Stimulated activated CD8-positive, alpha-beta memory T cell treated with anti-CD3 and anti-CD28 coated beads, Interleukin-4, amount 100 ng/mL, for 24 hours (primary cell): ENCODE results near the gene SPP1.
"Not testable (repeated sequence)": the region's sequence is repeated elsewhere in the genome, so short reads cannot be mapped to it uniquely, and the experiment has no call there.

Experiments
- DNase-seq: peaks from one replicate; pipeline ENCODE4 v3.0.0-alpha.2; 2020; ENCODE audit warnings: low read depth

SPP1 gene

DNA sequence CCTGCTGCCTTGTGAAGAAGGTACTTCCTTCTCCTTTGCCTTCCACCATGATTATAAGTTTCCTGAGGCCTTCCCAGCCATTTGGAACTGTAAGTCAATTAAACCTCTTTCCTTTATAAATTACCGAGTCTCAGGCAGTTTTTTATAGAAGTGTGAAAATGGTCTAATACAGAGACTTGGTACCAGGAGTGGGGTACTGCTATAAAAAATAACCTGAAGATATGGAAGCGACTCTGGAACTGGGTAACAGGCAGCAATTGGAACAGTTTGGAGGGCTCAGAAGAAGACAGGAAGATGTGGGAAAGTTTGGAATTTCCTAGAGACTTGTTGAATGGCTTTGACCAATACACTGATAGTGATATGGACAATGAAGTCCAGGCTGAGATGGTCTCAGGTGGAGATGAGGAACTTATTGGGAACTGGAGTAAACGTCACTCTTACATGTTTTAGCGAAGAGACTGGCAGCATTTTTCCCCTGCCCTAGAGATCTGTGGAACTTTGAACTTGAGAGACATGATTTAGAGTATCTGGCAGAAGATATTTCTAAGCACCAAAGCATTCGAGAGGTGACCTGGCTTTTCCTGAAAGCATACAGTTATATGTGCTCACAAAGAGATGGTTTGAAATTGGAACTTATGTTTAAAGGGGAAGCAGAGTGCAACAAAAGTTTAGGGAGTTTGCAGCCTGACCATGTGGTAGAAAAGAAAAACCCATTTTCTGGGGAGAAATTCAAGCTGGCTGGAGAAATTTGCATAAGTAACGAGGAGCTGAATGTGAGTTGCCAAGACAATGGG lies 50.6 kb downstream of the SPP1 start:
- DNase-seq: not testable (repeated sequence)

DNA sequence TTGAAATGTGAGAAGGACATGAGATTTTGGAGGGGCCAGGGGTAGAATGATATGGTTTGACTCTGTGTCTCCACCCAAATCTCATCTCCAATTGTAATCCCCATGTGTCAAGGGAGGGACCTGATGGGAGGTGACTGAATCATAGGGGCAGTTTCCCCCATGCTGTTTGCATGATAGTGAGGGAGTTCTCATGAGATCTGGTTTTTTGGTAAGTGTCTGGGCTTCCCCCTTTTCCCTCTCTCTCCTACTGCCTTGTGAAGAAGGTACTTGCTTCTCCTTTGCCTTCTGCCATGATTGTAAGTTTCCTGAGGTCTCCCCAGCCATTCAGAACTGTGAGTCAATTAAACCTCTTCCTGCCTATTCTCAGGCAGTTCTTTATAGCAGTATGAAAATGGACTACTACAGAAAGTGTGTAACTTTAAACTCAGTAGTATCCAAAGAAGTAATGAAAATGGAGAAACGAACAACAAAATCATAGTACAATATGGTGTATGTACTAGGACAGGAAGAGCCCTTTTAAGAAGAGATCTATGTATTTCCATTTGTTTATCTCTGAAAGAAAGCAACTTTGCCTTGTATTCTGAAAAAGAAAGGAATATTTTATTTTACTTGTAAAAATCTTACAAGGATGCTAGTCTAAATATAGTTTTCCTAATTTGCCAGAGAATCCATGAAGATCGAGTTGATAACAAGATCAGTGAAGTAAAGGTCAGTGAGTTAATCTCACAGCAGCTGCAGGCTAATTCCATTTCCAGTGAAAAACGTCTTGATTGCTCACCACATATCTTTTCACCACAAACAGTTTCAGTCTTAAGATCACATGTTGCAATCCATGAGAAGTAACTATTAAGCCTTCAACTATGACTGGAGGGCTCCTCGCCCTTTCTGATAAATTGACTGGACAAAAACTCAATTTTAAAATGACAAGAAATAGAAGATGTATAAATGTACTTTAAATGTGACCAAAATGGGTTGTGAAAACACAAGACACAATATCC lies 52.4 kb downstream of the SPP1 start:
- no peak for DNase-seq

DNA sequence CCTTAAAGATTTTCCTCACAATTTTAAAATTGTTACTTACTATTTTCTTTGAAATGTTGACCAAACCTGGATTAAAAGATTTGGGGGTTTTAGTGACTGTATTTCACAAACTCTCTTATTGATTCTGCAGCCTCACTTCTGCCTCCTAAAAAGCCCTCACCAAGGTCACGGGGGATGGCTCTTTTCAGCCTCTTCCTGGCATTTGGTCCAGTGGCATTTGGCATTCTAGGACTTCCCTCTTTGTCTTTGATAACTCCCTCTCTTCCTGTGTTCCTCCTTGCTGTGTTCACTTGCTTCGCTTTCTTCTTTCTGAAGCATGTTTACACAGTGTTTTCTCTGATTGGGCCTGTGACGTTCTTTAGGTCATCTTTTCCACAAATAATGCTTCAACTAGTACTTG lies 53.4 kb downstream of the SPP1 start:
- no peak for DNase-seq

DNA sequence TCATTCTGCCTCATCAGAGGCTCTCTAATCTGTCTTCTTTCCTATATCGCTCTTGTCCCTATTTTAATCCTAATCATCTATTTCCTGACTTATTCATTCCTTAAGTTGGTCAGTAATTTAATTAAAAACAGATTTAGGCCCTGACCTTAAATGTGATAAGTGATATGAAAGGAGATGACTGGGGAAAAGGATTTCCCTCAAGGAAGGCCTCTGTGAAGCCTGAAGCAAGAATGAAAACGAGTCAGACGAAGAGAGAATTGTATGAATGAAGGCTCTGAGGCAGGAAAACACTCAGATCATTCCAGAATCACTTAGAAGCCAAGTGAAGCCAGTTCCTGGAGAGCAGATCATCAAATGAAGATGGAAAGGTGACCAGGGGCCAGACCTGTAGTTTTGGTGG lies 54.0 kb downstream of the SPP1 start:
- no peak for DNase-seq

DNA sequence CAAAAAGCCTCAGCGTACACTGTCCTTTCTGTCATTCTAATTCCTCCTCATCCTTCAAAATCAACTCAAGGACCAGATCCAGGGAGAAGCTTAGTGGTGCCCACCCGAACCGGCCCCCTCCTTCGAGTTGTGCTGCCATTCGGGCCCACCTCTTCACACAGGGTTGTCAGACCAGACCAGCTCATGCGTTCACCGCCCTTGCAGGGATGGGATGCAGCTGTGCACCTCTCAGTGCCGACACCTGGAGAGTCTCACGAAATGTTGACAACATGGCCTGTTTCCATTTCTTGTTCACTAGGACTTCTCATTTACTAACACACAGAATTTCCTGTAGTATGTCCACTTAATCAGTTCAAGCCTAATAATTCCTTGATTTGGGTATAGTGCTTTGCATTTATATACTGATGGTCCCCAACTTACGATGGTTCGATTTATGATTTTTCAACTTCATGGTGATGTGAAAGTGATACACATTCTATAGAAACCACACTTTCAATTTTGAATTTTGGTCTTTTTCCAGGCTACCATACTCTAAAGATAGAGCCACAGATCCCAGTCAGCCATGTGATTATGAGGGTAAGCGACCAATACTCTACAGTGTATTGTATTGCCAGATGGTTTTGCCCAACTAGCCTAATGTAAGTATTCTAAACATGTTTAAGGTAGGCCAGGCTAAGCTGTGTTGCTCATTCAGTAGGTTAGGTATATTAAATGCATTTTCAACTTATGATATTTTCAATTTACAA lies 55.2 kb downstream of the SPP1 start:
- no peak for DNase-seq
